Measurements from ENCODE around the gene TIRAP.
A peak's percentile ranks its signal among the peaks of the same experiment; 100 is the strongest.

The TIRAP gene

GRCh38 chr11:126281666-126282175 is 1.2 kb upstream of the TIRAP start:
- DNase-seq (ENCODE audit: low read depth in 2 of 2), result no peak
- H3K4me3 ChIP-seq (replicated peaks in 1 of 2; ENCODE audit: low read depth in 2 of 2, low read length in 2 of 2), result no peak overlapping the region
- no peak for TF ChIP-seq CTCF (IDR thresholded peaks at IDR 0.05; ENCODE audit: low read depth, low read length)

DNA sequence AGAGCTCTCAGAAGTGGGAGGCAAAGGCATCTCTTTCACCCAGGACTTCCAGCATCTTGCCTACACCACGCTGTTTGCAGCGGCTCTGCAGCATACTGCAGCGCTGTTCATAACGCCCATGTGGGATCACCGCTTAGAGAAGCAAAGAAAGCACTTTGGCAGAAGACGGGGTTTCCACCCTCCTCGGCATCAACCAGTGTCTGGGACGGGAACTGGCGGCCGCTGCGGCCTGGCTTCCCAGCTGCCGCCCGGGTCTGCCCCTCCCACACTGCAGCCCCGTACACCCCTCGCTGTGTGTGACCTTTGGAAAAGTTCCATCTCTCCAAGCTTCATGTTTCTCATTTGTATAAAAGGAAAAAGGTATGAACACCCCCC is 545 bp upstream of the TIRAP start:
- peak overlapping the region; percentile 46 to 69 for H3K4me3 ChIP-seq (replicated peaks in 1 of 2; ENCODE audit: low read depth in 2 of 2, low read length in 2 of 2)
- TF ChIP-seq CTCF (IDR thresholded peaks at IDR 0.05; ENCODE audit: low read depth, low read length), result no peak
- peak; percentile 43 to 52 for DNase-seq (ENCODE audit: low read depth in 2 of 2)

DNA sequence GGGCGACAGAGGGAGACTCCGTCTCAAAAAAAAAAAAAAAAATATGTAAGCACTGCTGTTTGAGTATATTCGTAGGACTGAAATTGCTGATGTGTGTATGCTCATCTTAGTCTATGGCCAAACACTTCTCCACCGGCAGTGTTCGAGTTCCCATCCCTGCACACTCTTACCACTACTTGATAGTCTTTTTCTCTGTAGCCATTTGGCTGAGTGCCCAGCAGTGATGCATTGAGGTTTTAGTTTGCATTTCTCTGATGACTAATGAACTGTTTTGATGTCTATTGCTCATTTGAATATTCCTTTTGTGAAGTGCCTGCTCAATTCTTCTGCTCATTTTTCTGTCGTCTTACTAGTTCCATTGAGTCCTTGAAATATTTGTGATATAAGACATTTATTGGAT is 1.9 kb downstream of the TIRAP start:
- no peak for TF ChIP-seq CTCF (IDR thresholded peaks at IDR 0.05; ENCODE audit: low read depth, low read length)
- DNase-seq (ENCODE audit: low read depth in 2 of 2), result peak; percentile 89 to 97
- H3K4me3 ChIP-seq (replicated peaks in 1 of 2; ENCODE audit: low read depth in 2 of 2, low read length in 2 of 2), result no peak overlapping the region

DNA sequence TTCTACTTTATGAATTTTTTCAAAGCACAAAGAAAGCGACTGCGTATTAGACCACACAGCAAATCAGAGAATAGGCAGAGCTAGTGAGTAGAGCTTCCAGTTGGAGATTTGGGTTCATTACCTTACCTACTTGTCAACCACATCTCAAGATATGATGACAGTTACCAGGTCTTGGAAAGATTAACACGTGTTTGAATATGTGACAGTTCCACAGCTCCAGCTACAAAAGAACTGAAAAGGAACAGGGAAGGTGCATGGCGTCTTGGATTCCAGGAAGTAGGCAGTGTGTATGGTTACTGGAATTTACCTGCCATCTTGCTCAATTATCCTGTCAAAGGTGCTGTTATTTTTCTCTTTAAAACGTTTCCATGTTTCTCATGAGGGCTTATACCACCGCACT is 5.3 kb downstream of the TIRAP start:
- no peak for DNase-seq (ENCODE audit: low read depth in 2 of 2)

DNA sequence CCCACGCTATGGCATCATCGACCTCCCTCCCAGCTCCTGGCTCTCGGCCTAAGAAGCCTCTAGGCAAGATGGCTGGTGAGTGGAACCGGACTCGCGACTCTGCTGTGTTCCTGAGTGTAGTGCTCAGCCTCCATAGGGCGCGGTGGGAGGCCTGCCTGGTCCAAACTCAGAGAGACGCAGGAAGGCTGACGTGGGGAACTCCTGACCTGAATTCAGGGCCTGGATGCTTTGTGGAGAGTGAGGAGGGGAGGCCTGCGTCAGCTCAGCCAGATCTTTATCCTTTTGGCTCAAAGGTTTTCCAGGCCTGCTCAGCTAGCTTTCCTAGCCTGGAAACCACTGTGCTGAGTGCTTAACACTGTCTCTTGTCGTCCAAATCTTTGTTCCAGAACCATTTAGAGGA is 8.0 kb downstream of the TIRAP start:
- no peak overlapping the region for H3K4me3 ChIP-seq (replicated peaks in 1 of 2; ENCODE audit: low read depth in 2 of 2, low read length in 2 of 2)
- DNase-seq (ENCODE audit: low read depth in 2 of 2), result no peak
- TF ChIP-seq CTCF (IDR thresholded peaks at IDR 0.05; ENCODE audit: low read depth, low read length), result no peak

More for the DNA sequence above, 5.3 kb downstream of the TIRAP start:
- TF ChIP-seq CTCF (IDR thresholded peaks at IDR 0.05; ENCODE audit: low read depth, low read length), result no peak
- H3K4me3 ChIP-seq (replicated peaks in 1 of 2; ENCODE audit: low read depth in 2 of 2, low read length in 2 of 2), result no peak overlapping the region

DNA sequence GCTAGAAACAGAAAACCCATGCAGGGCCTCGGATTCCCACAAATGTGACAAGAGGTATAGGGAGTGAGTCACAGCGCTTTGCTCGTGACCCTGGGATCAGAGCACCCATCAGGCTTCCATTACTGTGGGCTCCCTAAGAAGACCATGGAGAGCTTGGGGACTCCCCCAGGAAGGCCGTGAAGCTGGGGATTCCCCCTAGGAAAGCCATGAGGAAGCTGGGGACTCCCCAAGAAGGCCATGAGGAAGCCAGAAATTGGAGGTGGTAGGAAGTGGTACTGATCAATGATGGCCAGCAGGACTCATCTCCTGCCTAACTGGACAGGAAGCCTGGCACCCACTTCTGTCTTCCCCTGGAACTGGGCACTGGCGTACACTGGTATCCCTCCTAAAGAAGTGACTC is 10.8 kb downstream of the TIRAP start:
- H3K4me3 ChIP-seq (replicated peaks in 1 of 2; ENCODE audit: low read depth in 2 of 2, low read length in 2 of 2), result no peak overlapping the region
- no peak for TF ChIP-seq CTCF (IDR thresholded peaks at IDR 0.05; ENCODE audit: low read depth, low read length)
- no peak for DNase-seq (ENCODE audit: low read depth in 2 of 2)

- TF ChIP-seq CTCF (IDR thresholded peaks at IDR 0.05; ENCODE audit: low read depth, low read length), result no peak
- H3K4me3 ChIP-seq (replicated peaks in 1 of 2; ENCODE audit: low read depth in 2 of 2, low read length in 2 of 2), result no peak overlapping the region
- no peak for DNase-seq (ENCODE audit: low read depth in 2 of 2)
Measured at GRCh38 chr11:126297004-126297403, 14.1 kb downstream of the TIRAP start.
